ENCODE measurements around the gene FGF6.

GRCh38 chr12:4434706-4435425 is 10.7 kb downstream of the FGF6 start:
- TF ChIP-seq CTCF (IDR thresholded peaks at IDR 0.05; ENCODE audit: insufficient read depth, low read depth, low read length) (no peak), EZH2 (IDR thresholded peaks at IDR 0.05; ENCODE audit: insufficient read depth, low read length) (no peak)
